ENCODE results near the gene FH. TPM values are rescaled to one million over a fixed set of nuclear protein-coding genes. Genes with fewer than 3 reads are reported as not detected.

The FH gene
- total and polyA plus RNA-seq, 10 of the 15 experiments (the other 5 are each of a cell fraction or from before 2014, with no cell fraction given) = 44.7 to 124 (median 76.2) TPM

- no peaks in the 10 kb centered on the region for H3K27me3 ChIP-seq (replicated peaks in 1 of 2; ENCODE audit: control insufficient read depth in 2 of 2, insufficient read depth in 2 of 2, low read length in 1 of 2)
- H3K4me3 ChIP-seq = no peak overlapping the region
- SMC1A ChIA-PET (ENCODE audit: uncharacterized antibody, unreplicated experiment) = no interaction called here
- H3K27ac ChIP-seq (ENCODE audit: control insufficient read depth, insufficient read depth) = no peak overlapping the region
- H3K9ac ChIP-seq (ENCODE audit: control insufficient read depth, insufficient read depth, low read length) = no peak overlapping the region
- BruUV-seq (replicated peaks) = no TSS peak
- no peaks in the 10 kb centered on the region for H4K20me1 ChIP-seq (ENCODE audit: control insufficient read depth, insufficient read depth)
- H3K4me1 ChIP-seq (ENCODE audit: control insufficient read depth, insufficient read depth, low read length) = peaks cover 3% of the 10 kb centered on the region; the same call in 1 of the 2 replicates
- WGBS (ENCODE audit: insufficient coverage, insufficient replicate concordance, low lambda C conversion rate, missing lambda C conversion rate) = 89% methylated on average over 2 of the region's 2 CpGs
- H3K9me3 ChIP-seq (replicated peaks; ENCODE audit: control insufficient read depth, insufficient read depth, low read length) = no peaks in the 10 kb centered on the region
- RAD21 ChIA-PET (ENCODE audit: unreplicated experiment) = no interaction called here
- no peak overlapping the region for H2AFZ ChIP-seq (ENCODE audit: control insufficient read depth, low read depth, low read length)
- no peak overlapping the region for H3K4me2 ChIP-seq (ENCODE audit: control insufficient read depth, insufficient read depth)
- DNase-seq (ENCODE audit: low read depth, low spot score) = no peak
- no peak for FAIRE-seq
- POLR2A ChIA-PET = no interaction called here
- intact Hi-C loops (cut with micrococcal nuclease; ENCODE audit: unreplicated experiment) (no loop called here), in situ Hi-C loops (cut with MboI) (no loop called here)
- CTCF ChIA-PET = interaction anchor here (0.7 kb wide), 1 partner anchor 790 kb away, joined by 3 read pairs; no protein-coding TSS in a partner anchor
- ATAC-seq = no peak
- peaks cover 28% of the 10 kb centered on the region for H3K79me2 ChIP-seq (ENCODE audit: control insufficient read depth, insufficient read depth, low read length)
- H3K36me3 ChIP-seq (ENCODE audit: control insufficient read depth in 2 of 2, insufficient read depth in 2 of 2, low read length in 1 of 2) = no peaks in the 10 kb centered on the region
- no peak for TF ChIP-seq JUNB (IDR thresholded peaks at IDR 0.05)
- no peak for TF ChIP-seq REST (IDR thresholded peaks at IDR 0.05; ENCODE audit: low read depth, low read length)
- no peak for TF ChIP-seq IRF5 (IDR thresholded peaks at IDR 0.05; ENCODE audit: borderline replicate concordance)
- TF ChIP-seq HDAC2 (IDR thresholded peaks at IDR 0.05) = no peak
- no peak for TF ChIP-seq EED (IDR thresholded peaks at IDR 0.05; ENCODE audit: low read depth)
- TF ChIP-seq PAX8 (IDR thresholded peaks at IDR 0.05) = no peak
- no peak for TF ChIP-seq HDAC6 (IDR thresholded peaks at IDR 0.05; ENCODE audit: unreplicated experiment)
- TF ChIP-seq NR2C2 (IDR thresholded peaks at IDR 0.05; ENCODE audit: borderline replicate concordance, control insufficient read depth, insufficient read length, low read depth) = no peak
- no peak for TF ChIP-seq CEBPZ (IDR thresholded peaks at IDR 0.05; ENCODE audit: low read depth, low read length)
- TF ChIP-seq ASH2L (IDR thresholded peaks at IDR 0.05; ENCODE audit: borderline replicate concordance, low read depth) = no peak
- no peak for TF ChIP-seq BACH1 (IDR thresholded peaks at IDR 0.05; ENCODE audit: borderline replicate concordance)
- TF ChIP-seq ZNF687 (IDR thresholded peaks at IDR 0.05) = no peak
- no peak for TF ChIP-seq PML (IDR thresholded peaks at IDR 0.05; ENCODE audit: low read length)
Observed at GRCh38 chr1:241521718-241522117, 2.2 kb upstream of the FH start.
